Measurements from ENCODE around the gene TNFRSF8.

- TF ChIP-seq CTCF (conservative IDR thresholded peaks at IDR 0.05; ENCODE audit: low read depth, low read length) = no peak
- no peak for TF ChIP-seq EZH2 (IDR thresholded peaks at IDR 0.05; ENCODE audit: borderline replicate concordance, low read depth, low read length, poor library complexity, severe bottlenecking)
These were observed 13.4 kb downstream of the TNFRSF8 start for GRCh38 chr1:12076425-12077005.
